GM19351 (cell line): Measurements from ENCODE around the gene HOXA7.

Experiments used
- ATAC-seq: cut with Tn5 transposase; IDR thresholded peaks from one replicate; pipeline ENCODE4 v1.9.1; 2021; ENCODE audit warnings: mild to moderate bottlenecking, moderate library complexity; ENCODE audit not compliant: unreplicated experiment

The HOXA7 gene

GRCh38 chr7:27156508-27156898 is at the start of gene HOXA7:
TSS of gene HOXA7 (minus strand) at chr7:27156675. CDS start at chr7:27156545, 130 bp downstream.
- no peak for ATAC-seq

- ATAC-seq, result no peak
These were observed 49.1 kb upstream of the HOXA7 start for GRCh38 chr7:27205325-27206280.

DNA sequence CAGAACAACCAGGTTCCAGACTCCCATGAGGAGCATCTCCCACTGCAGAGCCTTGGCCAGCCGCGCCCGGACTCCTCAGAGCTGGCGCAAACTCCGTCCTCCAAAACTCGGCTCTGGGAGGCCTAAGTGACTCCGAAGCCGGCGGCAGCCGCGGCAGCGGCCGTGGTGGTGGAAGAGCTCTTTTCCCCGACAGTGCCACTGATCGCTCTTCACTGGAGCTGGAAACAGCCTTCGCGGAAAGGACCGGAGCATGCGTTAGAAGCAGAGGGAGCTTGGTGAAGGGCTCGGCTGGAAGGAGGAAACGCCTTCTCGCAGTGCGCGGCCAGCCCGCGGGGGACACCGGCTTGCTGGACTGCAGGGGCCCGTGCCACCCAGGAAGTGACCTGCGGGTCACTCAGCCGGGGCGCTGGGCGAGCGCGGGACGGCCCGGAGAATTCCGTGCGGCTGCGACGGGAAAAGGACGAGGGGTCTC is 48.4 kb upstream of the HOXA7 start:
- ATAC-seq, result no peak

DNA sequence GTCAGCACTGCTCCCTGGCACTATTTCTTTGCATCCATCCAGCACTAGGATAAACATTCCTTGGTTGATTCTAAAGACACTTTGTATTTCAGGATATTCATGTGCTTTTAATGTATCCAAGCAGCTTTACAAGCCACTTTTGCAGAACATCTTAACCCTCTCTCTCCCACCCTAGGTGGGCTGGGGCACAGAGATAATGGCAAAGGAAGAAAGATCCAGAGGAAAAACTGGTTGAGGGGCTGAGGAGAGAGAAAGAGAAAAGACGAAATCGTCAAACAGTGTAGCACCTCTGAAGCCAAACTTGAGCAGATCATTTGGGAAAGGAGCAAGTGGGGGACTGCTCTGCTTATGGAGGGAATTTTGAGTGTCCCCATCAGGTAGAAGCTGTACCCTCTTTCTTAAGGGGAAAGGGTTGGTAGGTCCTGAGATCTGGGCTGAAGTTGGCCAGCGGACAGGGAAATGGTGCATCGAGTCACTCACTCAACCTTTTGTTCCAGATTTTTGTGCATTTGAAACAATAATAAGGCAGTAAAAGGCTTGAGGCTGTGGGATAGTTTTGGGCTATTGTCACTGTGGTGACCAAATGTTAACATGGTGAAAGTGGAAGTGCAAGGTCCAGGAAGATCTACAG is 47.6 kb upstream of the HOXA7 start:
- ATAC-seq, result no peak

DNA sequence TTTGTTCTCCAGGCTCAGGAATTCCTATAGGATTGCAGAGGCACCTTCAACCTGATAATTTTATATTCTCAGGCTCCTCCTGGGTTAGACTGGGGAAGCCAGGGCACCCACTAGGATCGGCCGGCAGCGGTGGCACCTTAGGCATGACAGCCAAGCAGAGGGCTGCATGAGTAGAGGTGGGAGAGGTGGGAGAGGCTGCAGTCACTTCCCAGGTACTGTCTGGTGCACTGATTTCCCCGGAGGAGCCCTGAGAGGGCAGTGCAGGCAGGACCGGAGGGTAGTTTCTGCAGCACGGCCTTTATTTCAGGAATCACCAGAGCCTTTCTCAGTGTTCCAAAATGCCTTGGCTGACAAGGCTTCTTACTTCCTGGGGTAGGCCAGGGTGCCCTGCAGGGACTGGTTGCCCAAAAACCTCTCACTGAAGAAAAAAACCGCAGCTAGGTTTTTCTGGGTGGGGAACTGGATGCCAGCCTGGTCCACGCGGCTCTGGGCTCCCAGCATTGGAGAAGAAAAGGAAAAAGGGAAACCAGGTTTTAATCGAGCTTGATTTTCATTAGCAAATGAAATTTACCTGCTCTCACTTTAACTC is 47.0 kb upstream of the HOXA7 start:
- no peak for ATAC-seq

DNA sequence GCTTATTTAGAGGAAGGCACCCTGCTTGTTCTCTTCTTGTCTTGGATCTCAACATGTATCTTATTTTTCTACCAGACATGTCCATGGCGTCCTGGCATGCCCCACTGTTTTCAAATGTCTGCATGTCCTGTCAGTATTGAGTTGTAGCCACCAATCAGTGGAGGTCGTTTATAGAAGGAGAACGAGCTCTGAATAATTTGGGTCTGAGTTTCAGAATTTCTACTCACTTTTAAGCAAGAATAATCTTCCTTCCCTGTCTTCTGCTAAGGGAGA is 46.3 kb upstream of the HOXA7 start:
- ATAC-seq, result no peak

DNA sequence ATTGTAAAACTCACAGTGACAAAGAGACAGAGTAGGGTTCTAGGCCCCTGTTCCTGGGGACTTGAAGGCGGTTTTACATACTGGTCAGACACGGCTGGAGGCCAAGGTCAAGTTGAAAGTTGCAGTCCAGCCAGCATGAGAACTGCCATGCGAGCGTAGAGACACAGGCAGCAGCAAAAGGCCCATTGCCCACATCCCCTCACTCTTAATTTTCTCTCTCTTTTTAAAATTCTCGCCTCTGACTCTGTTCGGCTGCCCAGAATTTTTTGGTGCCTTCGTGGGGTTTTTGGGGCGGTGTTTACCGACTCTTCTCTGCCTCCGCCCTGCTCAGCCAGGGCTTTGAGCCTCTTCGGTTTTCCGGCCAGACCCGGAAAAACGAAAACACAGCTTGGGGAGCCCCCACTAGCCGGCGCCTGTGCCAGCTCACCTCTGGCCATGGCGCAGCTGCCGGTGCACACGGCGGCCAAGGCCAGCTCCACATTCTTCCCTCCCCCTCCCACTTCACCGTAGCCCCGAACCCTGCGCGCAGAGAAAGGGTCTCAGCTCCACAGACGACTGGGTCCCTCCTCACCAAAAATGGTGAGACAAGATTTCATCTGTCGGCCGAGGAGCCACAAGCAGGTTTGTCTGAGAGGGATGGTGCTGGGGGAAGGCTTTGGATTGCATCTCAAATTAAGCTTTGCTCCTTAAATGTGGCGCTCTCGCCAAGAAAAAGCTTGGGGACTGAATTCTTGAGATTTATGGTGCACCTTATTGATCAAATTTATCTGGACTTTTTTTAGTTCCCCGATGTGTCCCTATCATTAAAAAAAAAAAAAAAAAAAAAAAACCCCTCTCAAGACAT is 45.8 kb upstream of the HOXA7 start:
- ATAC-seq, result no peak

DNA sequence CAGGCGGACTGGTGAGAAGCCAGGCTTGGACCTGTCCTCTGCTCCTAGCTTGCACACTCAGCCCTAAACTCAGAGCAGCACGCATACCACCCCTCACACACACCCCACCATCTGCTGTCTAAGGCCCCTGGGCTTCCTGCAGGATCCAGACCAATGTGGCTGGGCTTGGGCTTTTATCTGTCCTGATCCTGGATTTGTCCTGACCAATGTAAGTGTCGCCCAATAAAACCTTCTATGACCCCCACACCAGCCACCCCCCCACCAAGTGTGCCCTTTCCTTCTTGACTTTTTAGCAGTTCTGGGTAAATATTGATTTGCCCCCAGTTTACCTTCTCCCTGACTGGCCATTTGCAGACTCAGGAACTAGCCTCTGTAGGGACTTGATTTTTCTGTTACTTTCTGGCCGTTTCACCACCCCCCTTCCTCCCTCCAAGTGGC is 45.1 kb upstream of the HOXA7 start:
- ATAC-seq, result no peak

DNA sequence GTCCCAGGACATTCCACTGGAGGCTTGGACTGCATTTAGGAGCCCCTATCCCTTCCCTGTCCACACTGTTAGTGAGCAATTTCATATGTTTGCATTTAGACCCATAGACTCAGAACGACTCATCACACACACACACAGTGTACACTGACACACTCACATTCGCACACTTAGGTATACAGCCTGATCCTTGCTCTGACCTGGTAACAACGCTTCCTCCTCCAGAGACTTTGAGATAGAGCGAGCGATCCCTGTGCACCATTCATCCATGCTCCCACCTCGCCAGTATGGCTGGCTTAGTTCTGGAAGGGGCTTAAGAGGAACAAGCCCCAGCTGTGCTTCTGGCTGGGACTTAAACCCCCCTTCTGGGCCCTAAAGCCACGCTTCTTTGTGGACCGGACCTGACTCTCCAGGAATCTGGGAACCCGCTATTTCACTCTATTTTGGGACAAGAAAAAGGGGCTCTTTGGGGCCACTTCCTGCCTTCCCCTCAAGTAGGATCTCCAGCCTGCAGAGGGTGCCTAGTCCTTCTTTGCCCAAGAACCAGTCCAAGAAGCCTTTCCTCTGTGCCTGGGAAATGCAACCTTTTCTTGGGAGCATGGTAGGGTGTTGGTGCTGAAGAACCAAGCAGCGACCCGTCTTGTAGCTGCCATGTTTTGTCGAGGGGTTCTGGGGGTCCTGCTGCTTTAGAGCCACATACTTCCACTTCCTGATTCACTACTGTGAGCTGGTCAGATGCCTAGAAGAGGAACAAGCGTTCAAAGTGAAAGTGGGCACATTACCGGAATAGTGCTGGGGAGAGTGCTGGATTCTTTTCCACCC is 44.5 kb upstream of the HOXA7 start:
- no peak for ATAC-seq

GRCh38 chr7:27199849-27200760 is 43.6 kb upstream of the HOXA7 start, which contains the start of gene HOXA13:
TSS of gene HOXA13 (minus strand) at chr7:27200091. CDS start at chr7:27200077, 14 bp downstream.
- peak; percentile 66 for ATAC-seq

DNA sequence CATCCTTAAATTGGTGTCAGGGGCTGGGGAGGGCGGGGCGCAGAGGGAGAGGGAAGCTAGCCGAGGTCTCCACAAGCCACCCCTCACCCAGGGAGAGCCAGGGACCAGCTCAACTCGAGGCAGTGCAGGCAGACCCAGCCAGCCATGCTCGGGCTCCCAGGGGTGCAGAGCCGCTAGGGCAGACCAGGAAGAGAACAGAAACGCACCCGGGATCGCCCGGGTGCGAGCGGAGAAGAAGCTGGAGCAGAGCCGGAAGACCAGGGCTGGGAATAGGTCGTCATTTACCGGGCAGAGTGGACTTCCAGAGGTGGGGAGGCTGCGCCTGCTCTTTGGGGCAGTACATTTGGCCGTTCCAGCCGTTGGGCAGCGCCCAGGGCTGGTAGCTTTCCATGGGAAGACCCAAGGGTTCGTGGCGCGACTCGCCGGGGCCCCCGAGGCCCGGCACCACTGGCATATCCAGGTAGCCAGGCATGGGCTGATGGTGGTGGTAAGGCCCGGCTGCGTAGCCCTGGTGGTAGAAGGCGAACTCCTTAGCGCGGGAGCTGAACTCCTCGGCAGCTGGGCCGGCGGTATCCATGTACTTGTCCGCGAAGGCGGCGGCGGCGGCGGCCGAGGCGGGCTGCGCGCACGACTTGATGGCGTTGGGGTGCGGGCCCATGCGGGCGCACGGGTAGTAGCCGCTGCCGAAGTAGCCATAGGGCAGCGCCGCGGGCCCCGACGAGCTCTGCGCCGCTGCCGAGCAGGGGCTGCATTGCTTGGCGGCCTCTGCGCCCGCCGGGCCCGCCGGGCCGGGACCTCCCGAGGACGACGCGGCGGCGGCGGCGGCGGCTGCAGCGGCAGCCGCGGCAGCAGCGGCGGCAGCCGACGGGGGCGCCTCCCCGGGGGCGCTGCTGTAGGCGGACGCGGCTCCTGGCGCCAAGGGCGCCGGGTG is 42.7 kb upstream of the HOXA7 start:
- peak; percentile 15 for ATAC-seq

DNA sequence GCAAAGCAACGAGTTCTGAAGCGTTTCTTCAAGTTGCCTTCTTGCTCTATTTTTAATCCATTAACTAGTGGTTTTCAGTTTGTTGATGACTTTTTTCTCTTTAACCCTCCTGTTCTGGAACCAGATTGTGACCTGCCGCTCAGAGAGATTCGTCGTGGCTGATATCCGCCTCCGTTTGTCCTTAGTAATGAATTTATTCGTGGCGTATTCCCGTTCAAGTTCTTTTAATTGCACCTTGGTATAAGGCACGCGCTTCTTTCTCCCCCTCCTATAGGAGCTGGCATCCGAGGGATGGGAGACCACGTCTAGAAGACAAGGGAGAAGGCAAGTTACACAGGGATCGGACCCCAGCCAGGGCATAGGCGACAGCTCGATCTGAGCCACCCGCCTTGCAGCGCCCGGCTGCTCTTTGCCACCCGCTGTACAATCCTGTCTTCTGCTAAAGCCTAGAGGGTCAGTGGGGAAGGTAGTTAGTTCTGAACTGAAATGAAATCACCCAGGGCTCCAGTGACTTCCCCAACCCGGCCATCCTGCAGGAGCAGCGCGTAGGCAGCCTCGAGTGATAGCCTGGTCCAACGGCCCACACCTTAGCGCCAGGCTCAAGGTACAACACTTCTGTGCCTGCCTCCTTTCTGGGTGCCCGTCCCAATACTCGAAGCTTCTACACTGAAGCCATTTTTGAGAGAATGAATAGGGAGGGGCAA is 41.8 kb upstream of the HOXA7 start:
- no peak for ATAC-seq

- no peak for ATAC-seq
These were observed 40.9 kb upstream of the HOXA7 start for GRCh38 chr7:27197137-27198042.

- no peak for ATAC-seq
These were observed 39.9 kb upstream of the HOXA7 start for GRCh38 chr7:27196287-27196767.

GRCh38 chr7:27194686-27195379 is 38.4 kb upstream of the HOXA7 start:
- ATAC-seq, result no peak

DNA sequence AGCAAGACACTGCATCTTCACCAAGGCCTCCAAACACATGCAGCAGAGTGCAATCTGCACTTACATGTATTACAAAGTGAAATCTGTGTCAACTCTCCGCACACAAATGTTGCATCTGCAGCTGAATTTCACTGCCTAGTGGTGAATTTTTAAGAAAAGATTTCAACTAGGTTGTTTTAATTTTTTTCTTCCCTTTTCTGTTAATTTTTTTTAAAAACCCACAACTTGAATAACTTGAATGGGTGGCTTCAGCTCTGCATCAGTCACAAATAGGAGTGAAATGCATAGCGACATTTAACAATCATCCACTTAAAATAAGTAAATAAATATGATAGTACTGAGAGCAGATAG is 37.5 kb upstream of the HOXA7 start:
- no peak for ATAC-seq
